ENCODE results near the gene OGA.

OGA gene

GRCh38 chr10:101752241-101752640 lies 66.0 kb downstream of the OGA start:
- no peak for DNase-seq

GRCh38 chr10:101749047-101750016 lies 68.9 kb downstream of the OGA start:
- no peak for DNase-seq

GRCh38 chr10:101748496-101748895 lies 69.7 kb downstream of the OGA start:
- no peak for DNase-seq

GRCh38 chr10:101745074-101745696 lies 73.1 kb downstream of the OGA start:
- DNase-seq: no peak

- DNase-seq: no peak
Observed at GRCh38 chr10:101744267-101744666, 74.0 kb downstream of the OGA start.

GRCh38 chr10:101741938-101742337 lies 76.3 kb downstream of the OGA start:
- DNase-seq: no peak

GRCh38 chr10:101736666-101737065 lies 81.6 kb downstream of the OGA start:
- no peak for DNase-seq
